Measurements from ENCODE around the gene PHTF1.

DNA sequence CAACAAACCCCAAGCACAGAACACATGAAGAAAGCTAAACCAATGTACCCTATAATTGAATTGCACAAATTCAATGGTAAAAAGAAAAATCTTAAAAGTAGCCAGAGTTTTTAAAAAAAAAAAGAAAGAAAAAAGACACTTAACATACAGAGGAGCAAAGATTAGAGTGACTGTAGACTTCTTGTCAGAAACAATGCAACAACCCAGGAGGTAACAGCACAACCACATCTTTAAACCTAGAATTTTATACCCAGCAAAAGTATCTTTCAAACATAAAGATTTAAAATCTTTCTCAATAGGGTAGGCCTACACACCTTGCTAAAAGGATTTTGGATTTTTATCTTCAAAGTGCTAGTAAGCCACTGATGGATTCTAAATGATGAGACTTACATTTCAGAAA, 64.4 kb downstream of the PHTF1 start:
- TF ChIP-seq EP300 (IDR thresholded peaks at IDR 0.05; ENCODE audit: borderline replicate concordance) (no peak), TAF1 (IDR thresholded peaks at IDR 0.05; ENCODE audit: low read depth) (no peak), TEAD4 (IDR thresholded peaks at IDR 0.05) (no peak), YY1 (IDR thresholded peaks at IDR 0.05; ENCODE audit: low read depth) (no peak), CREB1 (IDR thresholded peaks at IDR 0.05; ENCODE audit: low read depth) (no peak), TCF12 (IDR thresholded peaks at IDR 0.05; ENCODE audit: low read depth) (no peak), CEBPB (IDR thresholded peaks at IDR 0.05) (no peak), ZBTB7A (IDR thresholded peaks at IDR 0.05; ENCODE audit: low read depth) (no peak), FOXM1 (IDR thresholded peaks at IDR 0.05; ENCODE audit: borderline replicate concordance, low read depth) (no peak)
- TF ChIP-seq, protein P1, sequence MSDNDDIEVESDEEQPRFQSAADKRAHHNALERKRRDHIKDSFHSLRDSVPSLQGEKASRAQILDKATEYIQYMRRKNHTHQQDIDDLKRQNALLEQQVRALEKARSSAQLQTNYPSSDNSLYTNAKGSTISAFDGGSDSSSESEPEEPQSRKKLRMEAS (IDR thresholded peaks at IDR 0.05): no peak
- TF ChIP-seq, protein P2, sequence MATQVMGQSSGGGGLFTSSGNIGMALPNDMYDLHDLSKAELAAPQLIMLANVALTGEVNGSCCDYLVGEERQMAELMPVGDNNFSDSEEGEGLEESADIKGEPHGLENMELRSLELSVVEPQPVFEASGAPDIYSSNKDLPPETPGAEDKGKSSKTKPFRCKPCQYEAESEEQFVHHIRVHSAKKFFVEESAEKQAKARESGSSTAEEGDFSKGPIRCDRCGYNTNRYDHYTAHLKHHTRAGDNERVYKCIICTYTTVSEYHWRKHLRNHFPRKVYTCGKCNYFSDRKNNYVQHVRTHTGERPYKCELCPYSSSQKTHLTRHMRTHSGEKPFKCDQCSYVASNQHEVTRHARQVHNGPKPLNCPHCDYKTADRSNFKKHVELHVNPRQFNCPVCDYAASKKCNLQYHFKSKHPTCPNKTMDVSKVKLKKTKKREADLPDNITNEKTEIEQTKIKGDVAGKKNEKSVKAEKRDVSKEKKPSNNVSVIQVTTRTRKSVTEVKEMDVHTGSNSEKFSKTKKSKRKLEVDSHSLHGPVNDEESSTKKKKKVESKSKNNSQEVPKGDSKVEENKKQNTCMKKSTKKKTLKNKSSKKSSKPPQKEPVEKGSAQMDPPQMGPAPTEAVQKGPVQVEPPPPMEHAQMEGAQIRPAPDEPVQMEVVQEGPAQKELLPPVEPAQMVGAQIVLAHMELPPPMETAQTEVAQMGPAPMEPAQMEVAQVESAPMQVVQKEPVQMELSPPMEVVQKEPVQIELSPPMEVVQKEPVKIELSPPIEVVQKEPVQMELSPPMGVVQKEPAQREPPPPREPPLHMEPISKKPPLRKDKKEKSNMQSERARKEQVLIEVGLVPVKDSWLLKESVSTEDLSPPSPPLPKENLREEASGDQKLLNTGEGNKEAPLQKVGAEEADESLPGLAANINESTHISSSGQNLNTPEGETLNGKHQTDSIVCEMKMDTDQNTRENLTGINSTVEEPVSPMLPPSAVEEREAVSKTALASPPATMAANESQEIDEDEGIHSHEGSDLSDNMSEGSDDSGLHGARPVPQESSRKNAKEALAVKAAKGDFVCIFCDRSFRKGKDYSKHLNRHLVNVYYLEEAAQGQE (IDR thresholded peaks at IDR 0.05; ENCODE audit: low read depth): no peak
